Fibroblast of lung (primary cell): ENCODE measurements around the gene RBM22. TPM values are rescaled to one million over a fixed set of nuclear protein-coding genes. Genes with fewer than 3 reads are reported as not detected.

ENCODE experiments used
- DNase-seq, 2 donors: peaks; one replicate each; pipeline versions ENCODE4 v3.0.0 to v3.0.0-alpha.2; 2010; ENCODE audit warnings: low read depth in 2 of 2
- H2AFZ ChIP-seq: 2 replicates; pipeline ENCODE4 v1.5.1; 2012; ENCODE audit warnings: low read length, control low read depth, inconsistent platforms
- H3K27ac ChIP-seq: 2 replicates; pipeline ENCODE4 v1.5.1; 2011; ENCODE audit warnings: low read length, control low read depth; ENCODE audit not compliant: insufficient read depth
- H3K27me3 ChIP-seq: 2 replicates; pipeline ENCODE4 v1.5.1; 2011; ENCODE audit warnings: mild to moderate bottlenecking, low read length; ENCODE audit not compliant: control insufficient read depth, insufficient read depth
- H3K36me3 ChIP-seq: 2 replicates; pipeline ENCODE4 v1.5.1; 2011; ENCODE audit warnings: low read length; ENCODE audit not compliant: control insufficient read depth, insufficient read depth
- H3K4me1 ChIP-seq: 2 replicates; pipeline ENCODE4 v1.5.1; 2011; ENCODE audit warnings: low read length; ENCODE audit not compliant: control insufficient read depth, insufficient read depth; ENCODE audit errors: extremely low read depth
- H3K4me2 ChIP-seq: 2 replicates; pipeline ENCODE4 v1.5.1; 2011; ENCODE audit warnings: low read length, control low read depth; ENCODE audit not compliant: insufficient read depth; ENCODE audit errors: extremely low read depth
- H3K4me3 ChIP-seq, 4 experiments: fragments of 200-600 bp in 1 of 4; sonication (generic) in 1 of 4; replicated peaks in 1 of 4; 2 replicates each; pipeline ENCODE4 v1.5.1; 2011 to 2016; ENCODE audit warnings: low read length in 4 of 4, low read depth in 3 of 4, mild to moderate bottlenecking in 3 of 4, control low read depth in 2 of 4, inconsistent platforms in 1 of 4, mixed read lengths in 1 of 4; ENCODE audit not compliant: insufficient read depth in 1 of 4; ENCODE audit errors: control extremely low read depth in 1 of 4
- H3K79me2 ChIP-seq: 2 replicates; pipeline ENCODE4 v1.5.1; 2012; ENCODE audit warnings: mild to moderate bottlenecking, low read length, inconsistent platforms; ENCODE audit not compliant: control insufficient read depth, insufficient read depth
- H3K9ac ChIP-seq: 2 replicates; pipeline ENCODE4 v1.5.1; 2011; ENCODE audit warnings: mild to moderate bottlenecking, low read length, control low read depth; ENCODE audit not compliant: insufficient read depth
- H3K9me3 ChIP-seq: 2 replicates; pipeline ENCODE4 v1.5.1; 2012; ENCODE audit warnings: low read depth, low read length; ENCODE audit not compliant: control insufficient read depth, insufficient read depth
- H4K20me1 ChIP-seq: 2 replicates; pipeline ENCODE4 v1.5.1; 2011; ENCODE audit warnings: low read length; ENCODE audit not compliant: control insufficient read depth, insufficient read depth; ENCODE audit errors: extremely low read depth
- CTCF ChIP-seq, 2 donors: IDR thresholded peaks in 1 of 2; conservative IDR thresholded peaks in 1 of 2; 1 replicate in 1 of 2; 2 replicates in 1 of 2; pipeline ENCODE4 v1.5.1; 2011 to 2012; ENCODE audit warnings: low read length in 2 of 2, control low read depth in 1 of 2, inconsistent platforms in 1 of 2, low read depth in 1 of 2, mild to moderate bottlenecking in 1 of 2
- EZH2 ChIP-seq: IDR thresholded peaks from 2 replicates; pipeline ENCODE4 v1.5.1; 2012; ENCODE audit warnings: low read length, control low read depth, mild to moderate bottlenecking; ENCODE audit errors: missing control alignments
- polyA plus RNA-seq, 2 donors: library from polyadenylated mRNA; depleted of rRNA in 1 of 2; stranded (reverse) in 1 of 2; unstranded in 1 of 2; fragments of >200 nt; gene quantifications; 2 replicates each; pipeline ENCODE4 v1.2.1, GENCODE V29; 2011 to 2012; ENCODE audit warnings: missing spikeins in 1 of 2
- total RNA-seq: library from RNA; depleted of rRNA; stranded (reverse); fragments of >200 nt; gene quantifications from 2 replicates; pipeline ENCODE4 v1.2.1, GENCODE V29; 2014

RBM22 gene
- total and polyA plus RNA-seq, 2 donors (not counting 1 experiment from before 2014, with no cell fraction given), result 15.4 to 36.7 TPM

GRCh38 chr5:150642567-150642927 lies 58.3 kb downstream of the RBM22 start:
- H3K4me2 ChIP-seq, result peak overlapping the region; percentile 88
- TF ChIP-seq EZH2, result no peak
- no peak for TF ChIP-seq CTCF (conservative IDR thresholded peaks at IDR 0.05 in 1 of 2, IDR thresholded peaks at IDR 0.05 in 1 of 2; ENCODE audit: low read depth in 1 of 2, low read length in 2 of 2)
- peak overlapping the region; percentile 89 for H3K27ac ChIP-seq
- no peaks in the 10 kb centered on the region for H3K79me2 ChIP-seq
- H3K9ac ChIP-seq, result no peak overlapping the region
- no peaks in the 10 kb centered on the region for H4K20me1 ChIP-seq
- no peaks in the 10 kb centered on the region for H3K36me3 ChIP-seq
- no peak overlapping the region for H2AFZ ChIP-seq
- H3K27me3 ChIP-seq, result no peaks in the 10 kb centered on the region
- H3K4me1 ChIP-seq, result peaks cover 64% of the 10 kb centered on the region
- H3K9me3 ChIP-seq, result no peaks in the 10 kb centered on the region
- peak overlapping the region in 3 of 4 experiments; percentile 37 to 59 (median 51) for H3K4me3 ChIP-seq
- peak; percentile 85 to 93 for DNase-seq

GRCh38 chr5:150641824-150642566 lies 58.9 kb downstream of the RBM22 start:
- no peaks in the 10 kb centered on the region for H3K79me2 ChIP-seq

More at GRCh38 chr5:150641824-150642566, 58.9 kb downstream of the RBM22 start:
- H2AFZ ChIP-seq, result no peak overlapping the region
- no peaks in the 10 kb centered on the region for H3K9me3 ChIP-seq
- peak overlapping the region; percentile 89 for H3K27ac ChIP-seq
- peaks cover 62% of the 10 kb centered on the region for H3K4me1 ChIP-seq
- no peaks in the 10 kb centered on the region for H4K20me1 ChIP-seq
- TF ChIP-seq CTCF (conservative IDR thresholded peaks at IDR 0.05 in 1 of 2, IDR thresholded peaks at IDR 0.05 in 1 of 2; ENCODE audit: low read depth in 1 of 2, low read length in 2 of 2) (no peak), EZH2 (no peak)
- H3K9ac ChIP-seq, result peak overlapping the region; percentile 46
- peak overlapping the region in 3 of 4 experiments; percentile 37 to 59 (median 51) for H3K4me3 ChIP-seq
- H3K36me3 ChIP-seq, result no peaks in the 10 kb centered on the region
- peak in 1 of 2 donors; percentile 44 for DNase-seq
- H3K27me3 ChIP-seq, result no peaks in the 10 kb centered on the region
- H3K4me2 ChIP-seq, result peak overlapping the region; percentile 88
